CD4-positive, alpha-beta T cell treated with Interleukin-4 for 1 hour (primary cell): ENCODE measurements around the gene CGAS.
A peak's percentile ranks its signal among the peaks of the same experiment; 100 is the strongest.
"Not testable (repeated sequence)": the region's sequence is repeated elsewhere in the genome, so short reads cannot be mapped to it uniquely, and the experiment has no call there.

Experiments
- DNase-seq, 2 donors: peaks; one replicate each; pipeline ENCODE4 v3.0.0-alpha.2; 2020 to 2022

The CGAS gene

GRCh38 chr6:73452107-73452461 is at the start of gene CGAS:
Gene CGAS, minus strand, starts transcription at chr6:73452297. Its CDS starts 116 bp downstream, at chr6:73452181.
- DNase-seq = peak; percentile 84 to 85

- DNase-seq = no peak
These were observed 45.8 kb upstream of the CGAS start for GRCh38 chr6:73497915-73498314.

- DNase-seq = no peak
These were observed 39.3 kb upstream of the CGAS start for GRCh38 chr6:73491377-73491776.

GRCh38 chr6:73487473-73487872 is 35.4 kb upstream of the CGAS start:
- DNase-seq = no peak

GRCh38 chr6:73484438-73484837 is 32.3 kb upstream of the CGAS start:
- no peak for DNase-seq

- DNase-seq = no peak
These were observed 29.9 kb upstream of the CGAS start for GRCh38 chr6:73481969-73482368.

- no peak for DNase-seq
These were observed 25.3 kb upstream of the CGAS start for GRCh38 chr6:73477407-73477806.

- DNase-seq = no peak
These were observed 24.6 kb upstream of the CGAS start for GRCh38 chr6:73476723-73477122.

- DNase-seq = no peak
These were observed 19.7 kb upstream of the CGAS start for GRCh38 chr6:73471686-73472290.

- peak; percentile 89 for DNase-seq
These were observed 9.6 kb upstream of the CGAS start, which contains the start of gene MTO1 for GRCh38 chr6:73461537-73462350. Gene MTO1, plus strand, starts transcription at chr6:73461737. Its CDS starts 118 bp downstream, at chr6:73461855.

- DNase-seq = no peak
These were observed 8.0 kb upstream of the CGAS start for GRCh38 chr6:73460056-73460455.

GRCh38 chr6:73459474-73459873 is 7.4 kb upstream of the CGAS start:
- not testable (repeated sequence) for DNase-seq

- DNase-seq = no peak
These were observed 4.0 kb upstream of the CGAS start for GRCh38 chr6:73455865-73456629.

GRCh38 chr6:73451223-73452106 is 632 bp downstream of the CGAS start:
- DNase-seq = peak; percentile 39 to 43

GRCh38 chr6:73443555-73443954 is 8.5 kb downstream of the CGAS start:
- DNase-seq = no peak

- DNase-seq = no peak
These were observed 16.9 kb downstream of the CGAS start for GRCh38 chr6:73435236-73435635.

GRCh38 chr6:73421534-73421933 is 30.6 kb downstream of the CGAS start:
- no peak for DNase-seq

- no peak for DNase-seq
These were observed 33.9 kb downstream of the CGAS start for GRCh38 chr6:73418081-73418741.

GRCh38 chr6:73413102-73413501 is 39.0 kb downstream of the CGAS start:
- no peak for DNase-seq

GRCh38 chr6:73409395-73409794 is 42.7 kb downstream of the CGAS start:
- no peak for DNase-seq

GRCh38 chr6:73400656-73401055 is 51.4 kb downstream of the CGAS start:
- no peak for DNase-seq

GRCh38 chr6:73395875-73396274 is 56.2 kb downstream of the CGAS start:
- no peak for DNase-seq
